IPS-20b (cell line): ENCODE data around the gene ENKD1.
"Not testable (repeated sequence)": the region's sequence is repeated elsewhere in the genome, so short reads cannot be mapped to it uniquely, and the experiment has no call there.

Experiments
- H3K27ac ChIP-seq: one replicate; pipeline ENCODE4 v1.5.1; 2013; ENCODE audit warnings: low read length
- H3K27me3 ChIP-seq: 2 replicates; pipeline ENCODE4 v1.6.1; 2013; ENCODE audit warnings: mild to moderate bottlenecking, low read length, inconsistent platforms; ENCODE audit not compliant: insufficient read depth
- H3K36me3 ChIP-seq: 2 replicates; pipeline ENCODE4 v1.6.1; 2013; ENCODE audit warnings: low read depth, mild to moderate bottlenecking, inconsistent platforms, low read length, moderate library complexity; ENCODE audit not compliant: insufficient read depth
- H3K4me1 ChIP-seq: 2 replicates; pipeline ENCODE4 v1.6.1; 2013; ENCODE audit warnings: mild to moderate bottlenecking, control low read depth, inconsistent platforms, low read length, moderate library complexity; ENCODE audit not compliant: insufficient read depth
- H3K4me3 ChIP-seq: 2 replicates; pipeline ENCODE4 v1.5.1; 2013; ENCODE audit warnings: mild to moderate bottlenecking, low read length, inconsistent platforms
- H3K9ac ChIP-seq: 2 replicates; pipeline ENCODE4 v1.6.1; 2013; ENCODE audit warnings: low read depth, mild to moderate bottlenecking, inconsistent platforms, low read length, moderate library complexity
- H3K9me3 ChIP-seq: 2 replicates; pipeline ENCODE4 v1.6.1; 2013; ENCODE audit warnings: mild to moderate bottlenecking, low read depth, low read length, inconsistent platforms; ENCODE audit not compliant: insufficient read depth

The ENKD1 gene

DNA sequence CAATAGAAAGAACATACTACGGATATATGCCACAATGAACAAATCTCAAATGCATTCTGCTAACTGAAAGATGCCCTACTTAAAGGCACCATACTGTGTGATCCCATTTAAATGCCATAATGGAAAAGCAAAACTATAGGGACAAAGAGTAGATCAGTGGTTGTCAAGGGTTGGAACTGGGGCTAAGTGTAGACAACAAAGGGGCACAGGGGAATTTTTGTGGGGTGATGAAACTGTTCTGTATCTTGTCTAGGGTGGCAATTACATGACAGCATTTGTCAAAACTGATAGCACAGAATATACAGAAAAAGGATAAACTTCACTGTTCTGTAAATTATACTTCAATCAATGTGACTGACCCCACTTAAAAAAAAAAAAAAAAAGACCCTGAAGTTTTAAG is 34.9 kb upstream of the ENKD1 start:
- H3K4me3 ChIP-seq = no peak overlapping the region
- 0 out of 2 replicates have a peak, but pooled peaks cover 5% of the 10 kb centered on the region for H3K36me3 ChIP-seq
- H3K9me3 ChIP-seq = no peaks in the 10 kb centered on the region
- H3K27me3 ChIP-seq = no peaks in the 10 kb centered on the region
- no peak overlapping the region for H3K27ac ChIP-seq
- no peaks in the 10 kb centered on the region for H3K4me1 ChIP-seq
- no peak overlapping the region for H3K9ac ChIP-seq

DNA sequence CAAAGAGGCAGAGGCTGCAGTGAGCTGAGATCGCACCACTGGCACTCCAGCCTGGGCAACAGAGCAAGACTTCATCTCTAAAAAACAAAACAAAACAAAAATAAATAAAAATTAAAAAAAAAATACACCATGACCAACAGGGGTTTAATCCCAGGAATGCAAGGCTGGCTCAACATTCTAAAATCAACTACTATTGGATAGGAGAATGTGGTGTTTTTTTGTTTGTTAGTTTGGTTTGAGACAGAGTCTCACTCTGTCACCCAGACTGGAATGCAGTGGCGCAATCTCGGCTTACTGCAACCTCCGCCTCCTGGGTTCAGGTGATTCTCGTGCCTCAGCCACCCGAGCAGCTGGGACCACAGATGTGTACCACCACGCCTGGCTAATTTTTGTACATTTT is 32.7 kb upstream of the ENKD1 start:
- H3K4me3 ChIP-seq = no peak overlapping the region
- no peak overlapping the region for H3K9ac ChIP-seq
- no peak overlapping the region for H3K27ac ChIP-seq
- no peaks in the 10 kb centered on the region for H3K9me3 ChIP-seq
- H3K27me3 ChIP-seq = no peaks in the 10 kb centered on the region
- H3K4me1 ChIP-seq = no peaks in the 10 kb centered on the region
- 0 out of 2 replicates have a peak, but pooled peaks cover 5% of the 10 kb centered on the region for H3K36me3 ChIP-seq

DNA sequence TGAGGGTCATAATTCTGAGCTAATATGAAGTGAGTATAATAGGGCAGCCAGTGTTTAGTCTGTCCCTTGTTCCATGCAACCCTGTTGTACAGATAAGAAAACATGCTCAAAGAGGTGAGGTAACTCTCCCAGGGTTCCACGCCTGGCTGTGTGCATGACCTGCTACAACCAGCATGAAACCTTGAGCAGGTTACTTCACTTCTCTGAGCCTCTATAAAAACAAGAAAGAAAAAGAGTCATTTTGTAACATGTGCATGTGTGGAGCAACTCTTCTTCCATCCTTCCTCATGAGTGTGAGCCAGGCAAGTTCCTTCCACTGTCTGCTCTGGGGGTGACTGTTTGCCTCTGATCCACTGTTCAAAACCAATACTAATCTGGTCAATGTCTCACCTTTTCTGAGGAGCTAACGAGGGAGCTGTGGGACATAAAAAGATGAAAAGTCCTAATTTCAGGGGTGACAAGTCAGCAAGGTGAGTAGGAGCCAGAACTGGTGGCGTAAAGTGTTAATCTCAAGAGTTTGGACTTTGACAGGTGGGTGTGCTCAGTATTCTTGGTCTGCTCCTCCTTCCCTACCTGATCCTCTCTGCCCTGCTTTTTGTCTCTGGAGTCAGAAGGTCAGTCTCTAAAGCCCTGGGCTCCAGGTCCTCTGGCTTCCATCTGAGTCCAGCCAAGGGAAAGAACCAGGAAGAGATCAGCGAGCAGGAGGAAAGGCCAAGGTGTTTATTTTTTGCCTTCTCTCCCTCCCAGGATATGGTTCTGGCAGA is 31.1 kb upstream of the ENKD1 start:
- Histone ChIP-seq H3K4me3 (no peak overlapping the region), H3K27ac (no peak overlapping the region)

DNA sequence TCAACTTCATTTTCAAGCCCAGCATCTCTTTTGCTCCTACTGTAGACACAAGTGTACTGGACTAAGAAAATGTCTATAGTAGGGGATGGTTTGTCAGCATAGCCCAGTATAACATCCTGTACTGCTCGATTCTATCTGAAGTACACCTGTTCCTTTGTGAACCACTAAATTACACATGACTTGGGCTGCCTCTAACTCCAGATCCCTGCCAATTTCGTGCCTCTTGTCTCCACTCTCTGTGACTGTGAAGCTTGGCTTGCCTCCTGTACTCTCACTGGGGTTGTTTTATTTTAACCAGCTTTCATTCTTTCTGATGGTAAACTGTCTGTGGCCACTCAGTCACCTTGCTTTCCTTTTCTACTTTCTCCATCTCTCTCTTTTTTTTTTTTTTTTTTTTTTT is 28.1 kb upstream of the ENKD1 start:
- Histone ChIP-seq H3K4me1 (no peaks in the 10 kb centered on the region), H3K9me3 (no peaks in the 10 kb centered on the region), H3K27ac (no peak overlapping the region), H3K36me3 (peaks cover 5% of the 10 kb centered on the region; the same call in 1 of the 2 replicates), H3K9ac (no peak overlapping the region), H3K4me3 (no peak overlapping the region), H3K27me3 (no peaks in the 10 kb centered on the region)

More for the DNA sequence above, 31.1 kb upstream of the ENKD1 start:
- H3K9ac ChIP-seq = no peak overlapping the region
- 0 out of 2 replicates have a peak, but pooled peaks cover 5% of the 10 kb centered on the region for H3K36me3 ChIP-seq
- H3K4me1 ChIP-seq = no peaks in the 10 kb centered on the region
- H3K9me3 ChIP-seq = no peaks in the 10 kb centered on the region
- H3K27me3 ChIP-seq = no peaks in the 10 kb centered on the region

DNA sequence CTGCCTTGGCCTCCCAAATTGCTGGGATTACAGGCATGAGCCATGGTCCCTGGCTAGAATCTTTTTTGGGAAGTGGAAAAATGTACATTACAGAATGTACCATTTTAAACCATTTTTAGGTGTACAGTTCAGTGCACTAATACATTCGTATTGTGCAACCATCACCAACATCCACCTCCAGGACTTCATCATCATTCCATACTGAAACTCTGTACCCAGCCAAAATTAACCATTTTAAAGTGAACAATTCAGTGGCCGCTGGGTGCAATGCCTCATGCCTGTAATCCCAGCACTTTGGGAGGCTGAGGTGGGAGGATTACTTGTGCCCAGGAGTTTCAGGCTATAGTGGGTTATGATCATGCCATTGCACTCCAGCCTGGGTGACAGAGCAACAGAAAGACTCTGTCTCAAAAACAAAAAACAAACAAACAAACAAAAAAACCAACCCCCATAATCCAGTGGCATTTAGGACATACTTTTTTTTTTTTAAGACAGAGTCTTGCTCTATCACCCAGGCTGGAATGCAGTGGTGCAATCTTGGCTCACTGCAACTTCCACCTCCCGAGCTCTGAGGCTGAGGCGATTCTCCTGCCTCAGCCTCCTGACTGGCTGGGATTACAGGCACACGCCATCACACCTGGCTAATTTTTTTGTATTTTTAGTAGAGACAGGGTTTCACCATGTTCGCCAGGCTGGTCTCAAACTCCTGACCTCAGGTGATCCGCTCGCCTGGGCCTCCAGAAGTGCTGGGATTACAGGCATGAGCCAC is 27.2 kb upstream of the ENKD1 start:
- H3K9me3 ChIP-seq, H3K4me3 ChIP-seq, H3K4me1 ChIP-seq, H3K9ac ChIP-seq, H3K27me3 ChIP-seq, H3K36me3 ChIP-seq, H3K27ac ChIP-seq: not testable (repeated sequence)

DNA sequence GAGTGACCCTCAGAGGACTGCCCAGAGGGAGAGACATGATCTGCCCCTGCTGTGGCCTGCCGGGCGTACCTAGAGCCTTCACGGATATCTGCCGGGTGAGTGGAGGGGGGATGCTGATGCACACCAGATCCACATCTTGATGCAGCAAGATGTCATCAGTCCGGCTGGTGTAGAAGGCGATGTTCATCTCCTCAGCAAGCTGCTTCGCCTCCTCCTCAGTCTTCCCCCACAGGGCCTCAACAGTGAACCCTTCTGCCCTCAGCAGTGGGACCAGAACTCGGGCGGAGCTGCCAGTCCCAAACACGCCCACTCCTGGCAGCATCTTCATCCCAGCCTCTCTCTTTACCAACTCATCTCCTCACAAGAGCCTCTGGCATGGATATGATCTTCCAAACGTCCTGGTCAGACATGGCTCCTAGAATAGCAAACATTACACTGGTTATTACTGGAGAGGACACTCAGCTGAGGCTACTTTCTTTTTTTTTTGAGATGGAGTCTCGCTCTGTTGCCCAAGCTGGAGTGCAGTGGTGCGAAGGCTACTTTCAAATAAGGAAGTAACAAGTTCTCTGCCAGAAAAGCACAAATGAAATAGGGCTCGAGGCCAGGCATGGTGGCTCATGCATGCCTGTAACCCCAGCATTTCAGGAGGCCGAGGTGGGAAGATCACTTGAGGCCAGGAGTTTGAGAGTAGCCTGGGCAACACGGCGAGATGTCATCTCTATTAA is 19.0 kb upstream of the ENKD1 start:
- Histone ChIP-seq H3K4me3 (no peak overlapping the region), H3K9ac (no peak overlapping the region), H3K4me1 (no peaks in the 10 kb centered on the region), H3K27ac (no peak overlapping the region), H3K27me3 (no peaks in the 10 kb centered on the region), H3K36me3 (peaks cover 30% of the 10 kb centered on the region; the same call in 1 of the 2 replicates), H3K9me3 (no peaks in the 10 kb centered on the region)

DNA sequence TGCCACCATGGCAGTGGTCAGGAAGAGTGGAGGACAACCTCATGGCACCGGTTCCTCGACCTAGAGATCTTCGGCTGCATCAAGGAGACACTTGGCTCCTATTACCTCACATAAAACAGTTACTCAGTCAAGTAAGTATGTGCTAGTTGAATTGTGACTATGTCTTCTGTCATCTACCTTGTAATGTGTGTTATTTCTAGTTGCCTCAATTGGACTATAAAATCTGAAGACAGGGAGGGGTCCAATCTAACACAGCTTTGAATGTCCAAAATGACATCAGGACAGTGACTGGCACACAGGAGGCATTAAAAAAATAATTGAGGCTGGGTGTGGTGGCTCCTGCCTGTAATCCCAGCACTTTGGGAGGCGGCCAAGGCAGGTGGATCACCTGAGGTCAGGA is 17.2 kb upstream of the ENKD1 start:
- Histone ChIP-seq H3K4me1 (no peaks in the 10 kb centered on the region), H3K36me3 (peaks cover 36% of the 10 kb centered on the region; the same call in 1 of the 2 replicates), H3K4me3 (no peak overlapping the region), H3K27me3 (no peaks in the 10 kb centered on the region), H3K9ac (no peak overlapping the region), H3K9me3 (no peaks in the 10 kb centered on the region), H3K27ac (no peak overlapping the region)

DNA sequence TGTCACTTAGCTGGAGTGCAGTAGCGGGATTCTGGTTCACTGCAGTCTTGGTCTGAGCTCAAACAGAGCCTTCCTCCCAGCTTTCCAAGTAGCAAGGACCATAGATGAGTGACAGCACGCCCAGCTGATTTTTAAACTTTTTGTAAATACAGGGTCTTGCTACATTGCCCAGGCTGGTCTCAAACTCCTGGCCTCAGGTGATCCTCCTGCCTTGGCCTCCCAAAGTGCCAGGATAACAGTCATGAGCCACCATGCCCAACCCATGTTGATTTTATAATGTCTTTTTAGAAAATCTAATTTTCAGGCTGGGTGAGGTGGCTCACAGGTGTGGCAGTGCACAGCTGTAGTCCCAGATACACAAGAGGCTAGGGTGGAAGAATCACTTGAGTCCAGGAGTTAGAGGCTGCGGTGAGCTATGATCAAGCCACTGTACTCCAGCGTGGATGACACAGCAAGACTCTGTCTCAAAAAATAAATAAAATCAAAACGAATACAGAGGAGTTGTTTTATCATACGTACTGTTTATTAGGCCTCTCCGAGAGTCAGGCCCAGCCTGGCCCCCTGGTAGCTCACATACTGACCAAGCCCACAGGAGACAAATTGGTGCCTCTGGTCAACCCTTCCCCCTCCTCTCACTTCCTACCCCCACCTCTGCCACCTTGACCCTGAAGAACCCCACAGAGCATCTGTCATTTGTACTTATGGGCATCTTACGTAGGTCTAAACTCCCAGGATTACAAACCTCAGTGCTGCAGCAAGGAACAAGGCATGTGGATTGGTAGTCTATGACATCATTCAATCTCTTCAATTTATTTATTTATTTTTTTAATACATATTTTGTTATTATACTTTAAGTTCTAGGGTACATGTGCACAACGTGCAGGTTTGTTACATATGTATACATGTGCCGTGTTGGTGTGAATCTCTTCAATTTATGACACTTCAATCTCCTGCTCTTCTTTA is 13.7 kb upstream of the ENKD1 start:
- H3K9ac ChIP-seq = no peak overlapping the region
- no peaks in the 10 kb centered on the region for H3K9me3 ChIP-seq
- peaks cover 31% of the 10 kb centered on the region; the same call in 1 of the 2 replicates for H3K36me3 ChIP-seq
- H3K27me3 ChIP-seq = no peaks in the 10 kb centered on the region
- no peak overlapping the region for H3K27ac ChIP-seq
- H3K4me3 ChIP-seq = no peak overlapping the region
- no peaks in the 10 kb centered on the region for H3K4me1 ChIP-seq

DNA sequence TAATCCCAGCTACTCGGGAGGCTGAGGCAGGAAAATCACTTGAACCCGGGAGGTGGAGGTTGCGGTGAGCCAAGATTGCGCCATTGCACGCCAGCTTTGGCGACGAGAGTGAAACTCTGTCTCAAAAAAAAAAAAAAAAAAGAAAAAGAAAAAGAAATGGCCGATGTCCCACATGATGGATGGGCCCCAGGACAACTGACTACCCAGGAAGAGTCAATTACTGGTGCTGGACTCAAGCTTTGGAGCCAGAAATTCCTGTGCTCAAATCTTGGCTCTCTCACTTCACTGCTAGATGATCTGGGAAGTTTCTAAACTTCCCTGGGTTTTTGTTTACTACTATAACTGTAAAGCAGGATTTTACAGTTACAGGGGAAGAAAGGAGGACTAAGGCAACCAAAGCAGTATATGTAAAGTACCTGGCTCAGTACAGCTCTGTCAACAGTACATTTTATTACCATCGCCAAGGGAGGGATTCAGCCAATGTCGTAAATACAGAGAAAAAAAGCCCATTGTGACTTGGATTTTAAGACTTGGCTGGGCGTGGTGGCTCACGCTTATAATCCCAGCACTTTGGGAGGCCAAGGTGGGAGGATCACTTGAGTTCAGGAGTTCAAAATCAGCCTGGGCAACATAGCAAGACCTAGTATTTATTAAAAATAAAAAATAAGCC is 11.9 kb upstream of the ENKD1 start:
- no peak overlapping the region for H3K27ac ChIP-seq

DNA sequence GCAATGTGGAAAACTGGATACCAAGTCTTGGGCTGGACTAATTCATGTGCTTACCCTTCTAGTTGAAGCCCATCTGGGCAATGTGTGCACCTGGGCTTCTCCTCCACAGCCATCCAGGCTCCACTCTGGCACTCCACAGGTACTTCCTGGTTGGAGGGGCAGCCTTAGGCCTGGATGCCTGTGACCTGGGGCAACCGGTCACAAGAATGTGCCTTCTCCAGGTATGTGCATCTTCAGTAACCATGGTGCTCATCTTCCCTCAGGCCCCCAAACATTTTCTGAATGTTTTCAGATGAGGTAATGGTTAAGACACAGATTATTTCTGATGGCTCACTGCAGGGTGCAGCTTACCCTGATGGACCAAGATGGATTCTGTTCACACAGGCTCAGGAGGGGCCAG is 11.2 kb upstream of the ENKD1 start:
- Histone ChIP-seq H3K9ac (no peak overlapping the region), H3K9me3 (no peaks in the 10 kb centered on the region), H3K27me3 (no peaks in the 10 kb centered on the region), H3K4me1 (no peaks in the 10 kb centered on the region), H3K36me3 (peaks cover 13% of the 10 kb centered on the region; the same call in 1 of the 2 replicates), H3K4me3 (no peak overlapping the region), H3K27ac (no peak overlapping the region)

More for the DNA sequence above, 11.9 kb upstream of the ENKD1 start:
- Histone ChIP-seq H3K27me3 (no peaks in the 10 kb centered on the region), H3K36me3 (peaks cover 18% of the 10 kb centered on the region; the same call in 1 of the 2 replicates), H3K4me1 (no peaks in the 10 kb centered on the region), H3K9me3 (no peaks in the 10 kb centered on the region), H3K4me3 (no peak overlapping the region), H3K9ac (no peak overlapping the region)
